Gastroesophageal sphincter (tissue), 3 donors: ENCODE results near the gene FOXRED2.

Experiments
- CTCF ChIP-seq, 4 experiments: fragments of 200-600 bp in 2 of 4; fragments of 450-650 bp in 2 of 4; sonication (generic) in 1 of 4; IDR thresholded peaks; one replicate each; pipeline ENCODE4 v1.5.1; 2017 to 2019; ENCODE audit warnings: antibody characterized with exemption in 4 of 4, mild to moderate bottlenecking in 2 of 4, moderate library complexity in 2 of 4
- EP300 ChIP-seq: sonication (generic); formaldehyde crosslinking; IDR thresholded peaks from one replicate; pipeline ENCODE4 v1.6.1; 2017; ENCODE audit warnings: antibody characterized with exemption, mild to moderate bottlenecking
- POLR2A ChIP-seq, 2 donors: fragments of 450-650 bp; IDR thresholded peaks; one replicate each; pipeline ENCODE4 v1.6.1; 2017; ENCODE audit warnings: antibody characterized with exemption in 2 of 2, mild to moderate bottlenecking in 2 of 2, moderate library complexity in 1 of 2
- POLR2AphosphoS5 ChIP-seq: sonication (generic); formaldehyde crosslinking; IDR thresholded peaks from one replicate; pipeline ENCODE4 v1.6.1; 2017; ENCODE audit warnings: antibody characterized with exemption

DNA sequence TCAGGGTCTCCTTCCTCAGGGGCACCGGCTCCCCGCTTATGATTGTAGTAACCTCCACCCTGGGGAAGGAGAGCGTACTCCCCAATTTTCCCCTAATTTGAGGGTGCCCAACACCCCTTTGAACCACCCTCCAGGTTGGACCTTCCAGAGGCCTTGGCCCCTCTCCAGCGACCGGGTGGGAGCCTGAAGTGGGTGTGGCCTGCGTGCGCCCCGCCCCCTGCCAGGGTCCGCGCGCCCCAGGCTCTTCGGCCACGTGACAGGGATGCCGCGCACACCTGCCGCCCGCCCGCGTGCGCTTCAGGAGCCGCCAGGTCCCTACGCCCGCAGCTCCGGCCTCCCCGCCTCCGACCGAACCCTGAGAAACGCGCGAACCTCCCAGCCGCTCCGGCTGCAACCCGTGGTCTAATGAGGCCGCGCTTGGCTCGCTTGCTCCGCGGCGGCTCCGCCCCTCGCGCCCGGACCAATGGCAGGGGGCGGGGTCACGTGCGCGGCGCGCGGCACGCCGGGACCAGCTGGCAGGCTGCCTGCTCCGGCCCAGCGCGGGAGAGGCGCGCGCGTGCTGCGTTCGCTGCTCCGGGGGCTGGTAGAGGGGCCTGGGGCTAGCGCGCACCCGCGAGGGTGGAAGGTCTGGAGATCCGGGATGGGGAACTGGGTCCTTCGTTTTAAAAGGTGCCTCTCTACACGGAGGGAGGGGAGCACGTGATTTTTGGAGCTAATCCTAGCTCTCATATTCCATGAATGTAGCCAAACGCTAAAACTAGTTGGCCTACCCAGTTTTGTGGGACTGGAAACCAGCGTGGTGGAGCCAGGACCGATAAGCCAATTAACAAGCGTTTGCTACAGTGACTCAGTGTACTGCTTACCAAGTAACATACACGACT is at the start of gene FOXRED2:
- TF ChIP-seq POLR2AphosphoS5 (peak; percentile 80), POLR2A (IDR thresholded peaks at IDR 0.05) (peak; percentile 71 to 86), CTCF (IDR thresholded peaks at IDR 0.05) (no peak), EP300 (no peak)
